CD14-positive monocyte (primary cell): Measurements from ENCODE around the gene SPTLC1. TPM values are rescaled to one million over a fixed set of nuclear protein-coding genes. Genes with fewer than 3 reads are reported as not detected.
A peak's percentile ranks its signal among the peaks of the same experiment; 100 is the strongest.
"Not testable (repeated sequence)": the region's sequence is repeated elsewhere in the genome, so short reads cannot be mapped to it uniquely, and the experiment has no call there.

Experiments
- DNase-seq, 3 donors: peaks; one replicate each; pipeline ENCODE4 v3.0.0-alpha.2; 2011 to 2022
- H2AFZ ChIP-seq: 2 replicates; pipeline ENCODE4 v1.6.0; 2012; ENCODE audit warnings: mild to moderate bottlenecking, low read depth, low read length, inconsistent platforms; ENCODE audit not compliant: insufficient read depth, poor library complexity, severe bottlenecking
- H3K27ac ChIP-seq, 2 donors: 1 replicate in 1 of 2; 2 replicates in 1 of 2; pipeline ENCODE4 v1.5.1; 2012 to 2013; ENCODE audit warnings: low read length in 2 of 2, control low read depth in 1 of 2, inconsistent platforms in 1 of 2, low read depth in 1 of 2, mild to moderate bottlenecking in 1 of 2
- H3K27me3 ChIP-seq, 2 donors: one replicate each; pipeline versions ENCODE4 v1.6.0 to v1.6.1; 2011 to 2013; ENCODE audit warnings: low read length in 2 of 2; ENCODE audit not compliant: control insufficient read depth in 2 of 2, insufficient read depth in 2 of 2
- H3K36me3 ChIP-seq, 2 donors: replicated peaks in 1 of 2; 1 replicate in 1 of 2; 2 replicates in 1 of 2; pipeline versions ENCODE4 v1.5.1 to v1.6.1; 2012 to 2013; ENCODE audit warnings: low read length in 2 of 2, control low read depth in 1 of 2, inconsistent platforms in 1 of 2, mild to moderate bottlenecking in 1 of 2; ENCODE audit not compliant: insufficient read depth in 2 of 2, control insufficient read depth in 1 of 2
- H3K4me1 ChIP-seq, 2 donors: 1 replicate in 1 of 2; 2 replicates in 1 of 2; pipeline versions ENCODE4 v1.5.1 to v1.6.1; 2012 to 2013; ENCODE audit warnings: low read length in 2 of 2, control low read depth in 1 of 2, inconsistent platforms in 1 of 2, mild to moderate bottlenecking in 1 of 2, moderate library complexity in 1 of 2; ENCODE audit not compliant: insufficient read depth in 2 of 2, control insufficient read depth in 1 of 2
- H3K4me2 ChIP-seq: replicated peaks from 2 replicates; pipeline ENCODE3; 2012; ENCODE audit warnings: low read length, moderate library complexity, mild to moderate bottlenecking; ENCODE audit not compliant: poor library complexity, severe bottlenecking; ENCODE audit errors: extremely low read depth
- H3K4me3 ChIP-seq, 3 experiments: fragments of 200-600 bp in 1 of 3; sonication (generic) in 1 of 3; replicated peaks in 1 of 3; 1 replicate in 2 of 3; 2 replicates in 1 of 3; pipeline ENCODE4 v1.5.1; 2011 to 2013; ENCODE audit warnings: low read length in 3 of 3, mild to moderate bottlenecking in 3 of 3, control low read depth in 2 of 3, low read depth in 2 of 3, inconsistent platforms in 1 of 3, moderate library complexity in 1 of 3
- H3K79me2 ChIP-seq: 2 replicates; pipeline ENCODE4 v1.6.0; 2012; ENCODE audit warnings: mild to moderate bottlenecking, control low read depth, inconsistent platforms, low read length, moderate library complexity; ENCODE audit not compliant: insufficient read depth
- H3K9ac ChIP-seq: 2 replicates; pipeline ENCODE4 v1.6.0; 2017; ENCODE audit warnings: low read length, mild to moderate bottlenecking; ENCODE audit not compliant: insufficient read depth, poor library complexity, severe bottlenecking
- H3K9me3 ChIP-seq, 2 donors: replicated peaks in 1 of 2; 1 replicate in 1 of 2; 2 replicates in 1 of 2; pipeline versions ENCODE4 v1.5.1 to v1.6.1; 2012 to 2013; ENCODE audit warnings: low read length in 2 of 2, control low read depth in 1 of 2; ENCODE audit not compliant: control insufficient read depth in 1 of 2, insufficient read depth in 1 of 2
- H4K20me1 ChIP-seq: 2 replicates; pipeline ENCODE4 v1.6.0; 2012; ENCODE audit warnings: mild to moderate bottlenecking, low read length, control low read depth, moderate library complexity; ENCODE audit not compliant: insufficient read depth
- H3K27ac Mint-ChIP-seq, 7 donors: one replicate each; pipeline ENCODE4 v1.8.0; 2020; ENCODE audit warnings: mild to moderate bottlenecking in 7 of 7, mixed read lengths in 7 of 7, moderate library complexity in 6 of 7, inconsistent platforms in 2 of 7
- H3K27me3 Mint-ChIP-seq, 3 donors: one replicate each; pipeline ENCODE4 v1.8.0; 2021 to 2022; ENCODE audit warnings: low read depth in 3 of 3, mild to moderate bottlenecking in 3 of 3, mixed read lengths in 3 of 3, moderate library complexity in 3 of 3, inconsistent platforms in 1 of 3
- H3K36me3 Mint-ChIP-seq, 2 donors: one replicate each; pipeline ENCODE4 v1.8.0; 2020; ENCODE audit warnings: mixed read lengths in 2 of 2, inconsistent platforms in 1 of 2, mild to moderate bottlenecking in 1 of 2
- H3K4me1 Mint-ChIP-seq: one replicate; pipeline ENCODE4 v1.8.0; 2020; ENCODE audit warnings: mild to moderate bottlenecking, mixed read lengths
- H3K4me3 Mint-ChIP-seq, 2 donors: one replicate each; pipeline ENCODE4 v1.8.0; 2020; ENCODE audit warnings: mild to moderate bottlenecking in 2 of 2, mixed read lengths in 2 of 2, moderate library complexity in 1 of 2
- H3K9me3 Mint-ChIP-seq, 7 donors: one replicate each; pipeline ENCODE4 v1.8.0; 2020 to 2022; ENCODE audit warnings: mixed read lengths in 7 of 7, mild to moderate bottlenecking in 6 of 7, moderate library complexity in 6 of 7, inconsistent platforms in 2 of 7
- CTCF ChIP-seq: fragments of 200-600 bp; IDR thresholded peaks from one replicate; pipeline ENCODE4 v1.8.0; 2022; ENCODE audit warnings: antibody characterized with exemption, mild to moderate bottlenecking
- WGBS: methylation state at CpG from one replicate; pipeline ENCODE4 v1.1.5; 2013; ENCODE audit warnings: missing lambda C conversion rate; ENCODE audit not compliant: insufficient coverage; 5-methylcytosine and 5-hydroxymethylcytosine counted together
- intact Hi-C, 2 donors: fragments of 100-400 bp; cut with micrococcal nuclease; formaldehyde crosslinking; loops; one replicate each; pipeline versions ENCODE4 v1.15.0 to v1.15.1; 2023
- polyA plus RNA-seq, 3 donors: library from polyadenylated mRNA; depleted of rRNA in 1 of 3; unstranded in 2 of 3; stranded (reverse) in 1 of 3; fragments of 300-500 nt in 2 of 3; fragments of >200 nt in 1 of 3; fragmentation: Illumina TruSeq in 2 of 3; gene quantifications; 1 replicate in 2 of 3; 2 replicates in 1 of 3; pipeline ENCODE4 v1.2.3, GENCODE V29; 2012 to 2021

The SPTLC1 gene
- polyA plus RNA-seq, 3 donors = 37.4 to 92.4 (median 80.0) TPM

- H3K27me3 ChIP-seq = peaks cover 13 to 26% of the 10 kb centered on the region in 2 donors
- Mint-ChIP-seq H3K4me1 (peaks cover 15% of the 10 kb centered on the region), H3K36me3 (peaks cover 0 to 2% of the 10 kb centered on the region in 2 donors), H3K27me3 (peaks cover 35 to 44% (median 41%) of the 10 kb centered on the region in 3 donors), H3K4me3 (peak overlapping the region; percentile 55 to 83), H3K27ac (no peak overlapping the region), H3K9me3 (peaks cover 0 to 5% (median 2%) of the 10 kb centered on the region in 7 donors)
- no peak overlapping the region for H3K27ac ChIP-seq
- H3K4me3 ChIP-seq = no peak overlapping the region
- no peak for DNase-seq
- H2AFZ ChIP-seq = peak overlapping the region; percentile 26
- no peaks in the 10 kb centered on the region for H3K9me3 ChIP-seq
- WGBS = 0% methylated on average over 3 of the region's 6 CpGs
- TF ChIP-seq CTCF = no peak
- no peaks in the 10 kb centered on the region for H3K79me2 ChIP-seq
- H3K4me2 ChIP-seq = peak overlapping the region; percentile 26
- peaks cover 7 to 14% of the 10 kb centered on the region in 2 donors for H3K4me1 ChIP-seq
- H3K36me3 ChIP-seq = no peaks in the 10 kb centered on the region
- no peaks in the 10 kb centered on the region for H4K20me1 ChIP-seq
- intact Hi-C loops = loop anchor here in 1 of 2 donors (5.0 kb wide), 2 partner anchors 297 to 492 kb away; no protein-coding TSS in a partner anchor
- H3K9ac ChIP-seq = no peak overlapping the region
These were observed 25.5 kb upstream of the SPTLC1 start for GRCh38 chr9:92140754-92141143.

GRCh38 chr9:92140074-92140753, 25.0 kb upstream of the SPTLC1 start:
- no peak overlapping the region for H3K9ac ChIP-seq
- peaks cover 7 to 14% of the 10 kb centered on the region in 2 donors for H3K4me1 ChIP-seq
- no peak overlapping the region for H3K4me3 ChIP-seq
- H3K27me3 ChIP-seq = peaks cover 13 to 26% of the 10 kb centered on the region in 2 donors
- no peaks in the 10 kb centered on the region for H4K20me1 ChIP-seq
- H3K27ac Mint-ChIP-seq = no peak overlapping the region
- peak overlapping the region; percentile 26 for H2AFZ ChIP-seq
- no peak overlapping the region for H3K27ac ChIP-seq
- intact Hi-C loops = loop anchor here in 1 of 2 donors (5.0 kb wide), 2 partner anchors 297 to 492 kb away; no protein-coding TSS in a partner anchor
- no peaks in the 10 kb centered on the region for H3K79me2 ChIP-seq
- TF ChIP-seq CTCF = peak; percentile 96
- peaks cover 0 to 5% (median 2%) of the 10 kb centered on the region in 7 donors for H3K9me3 Mint-ChIP-seq
- DNase-seq = peak; percentile 62 to 72 (median 70)
- peak overlapping the region in 1 of 2 donors; percentile 83 for H3K4me3 Mint-ChIP-seq
- peaks cover 35 to 46% (median 41%) of the 10 kb centered on the region in 3 donors for H3K27me3 Mint-ChIP-seq
- H3K36me3 Mint-ChIP-seq = peaks cover 0 to 2% of the 10 kb centered on the region in 2 donors
- H3K4me2 ChIP-seq = peak overlapping the region; percentile 26
- peaks cover 15% of the 10 kb centered on the region for H3K4me1 Mint-ChIP-seq
- 18% methylated on average over 16 of the region's 16 CpGs for WGBS
- no peaks in the 10 kb centered on the region for H3K9me3 ChIP-seq
- no peaks in the 10 kb centered on the region for H3K36me3 ChIP-seq

- H4K20me1 ChIP-seq, H3K79me2 ChIP-seq, DNase-seq, H3K36me3 Mint-ChIP-seq, H2AFZ ChIP-seq, H3K9ac ChIP-seq, H3K9me3 ChIP-seq, H3K4me3 Mint-ChIP-seq, H3K9me3 Mint-ChIP-seq, H3K27ac Mint-ChIP-seq, H3K36me3 ChIP-seq, H3K27ac ChIP-seq, H3K4me2 ChIP-seq, H3K4me3 ChIP-seq: not testable (repeated sequence)
- peaks cover 35 to 49% (median 37%) of the 10 kb centered on the region in 3 donors for H3K27me3 Mint-ChIP-seq
- 96% methylated on average over 3 of the region's 5 CpGs for WGBS
- H3K4me1 Mint-ChIP-seq = peaks cover 19% of the 10 kb centered on the region
- intact Hi-C loops = loop anchor here in 1 of 2 donors (2.0 kb wide), 1 partner anchor 496 kb away; no protein-coding TSS in a partner anchor
- Histone ChIP-seq H3K4me1 (peaks cover 9 to 17% of the 10 kb centered on the region in 2 donors), H3K27me3 (peaks cover 13 to 26% of the 10 kb centered on the region in 2 donors)
These were observed 23.8 kb upstream of the SPTLC1 start for GRCh38 chr9:92138960-92139540.
